ENCODE results near the gene MAN1C1.

MAN1C1 gene

DNA sequence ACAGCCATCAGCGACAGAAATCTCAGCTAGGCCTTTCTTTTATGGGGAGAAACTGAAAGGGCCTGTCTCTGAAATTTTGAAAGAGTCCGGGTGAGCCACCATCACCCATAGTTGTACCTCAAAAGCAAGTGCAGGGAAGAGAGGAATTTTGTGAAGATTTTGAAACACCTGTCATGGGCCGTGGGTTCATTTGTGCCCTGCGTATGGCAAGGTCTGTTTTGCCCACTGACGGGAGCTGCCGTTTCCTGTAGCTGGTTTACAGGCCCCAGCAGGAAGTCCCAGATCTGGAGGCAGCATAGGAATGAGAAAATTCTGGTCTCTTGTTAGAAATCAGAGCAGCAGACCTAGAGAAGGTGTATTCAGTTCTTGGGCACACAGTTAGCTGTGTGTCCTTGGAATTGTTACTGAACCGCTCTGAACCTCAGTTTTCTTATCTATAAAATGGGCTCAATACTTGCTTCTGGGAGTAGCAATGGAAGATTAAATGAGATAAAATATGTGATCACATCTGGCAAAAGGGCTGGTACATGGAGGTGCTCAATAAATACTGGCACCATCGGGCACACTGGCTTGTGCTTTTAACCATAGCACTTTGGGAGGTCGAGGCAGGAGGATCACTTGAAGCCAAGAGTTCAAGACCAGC, 52.5 kb downstream of the MAN1C1 start:
- FAIRE-seq (no peak), DNase-seq (ENCODE audit: insufficient read length) (no peak)
- TF ChIP-seq POLR2AphosphoS5 (IDR thresholded peaks at IDR 0.05; ENCODE audit: low read depth, low read length) (no peak), POLR2A (IDR thresholded peaks at IDR 0.05; ENCODE audit: low read depth, low read length) (no peak), TAF1 (IDR thresholded peaks at IDR 0.05; ENCODE audit: borderline replicate concordance, low read depth, low read length) (no peak)

GRCh38 chr1:25669781-25670567, 53.4 kb downstream of the MAN1C1 start:
- DNase-seq (ENCODE audit: insufficient read length): no peak
- FAIRE-seq: no peak
- TF ChIP-seq TAF1 (IDR thresholded peaks at IDR 0.05; ENCODE audit: borderline replicate concordance, low read depth, low read length): no peak
- TF ChIP-seq POLR2A (IDR thresholded peaks at IDR 0.05; ENCODE audit: low read depth, low read length): no peak
- no peak for TF ChIP-seq POLR2AphosphoS5 (IDR thresholded peaks at IDR 0.05; ENCODE audit: low read depth, low read length)

- FAIRE-seq (no peak), DNase-seq (ENCODE audit: insufficient read length) (no peak)
- TF ChIP-seq POLR2AphosphoS5 (IDR thresholded peaks at IDR 0.05; ENCODE audit: low read depth, low read length) (no peak), POLR2A (IDR thresholded peaks at IDR 0.05; ENCODE audit: low read depth, low read length) (no peak), TAF1 (IDR thresholded peaks at IDR 0.05; ENCODE audit: borderline replicate concordance, low read depth, low read length) (no peak)
Measured at GRCh38 chr1:25671929-25672328, 55.3 kb downstream of the MAN1C1 start.

- DNase-seq (ENCODE audit: insufficient read length) (no peak), FAIRE-seq (no peak)
- TF ChIP-seq TAF1 (IDR thresholded peaks at IDR 0.05; ENCODE audit: borderline replicate concordance, low read depth, low read length) (no peak), POLR2A (IDR thresholded peaks at IDR 0.05; ENCODE audit: low read depth, low read length) (no peak), POLR2AphosphoS5 (IDR thresholded peaks at IDR 0.05; ENCODE audit: low read depth, low read length) (no peak)
Measured at GRCh38 chr1:25672763-25673409, 56.3 kb downstream of the MAN1C1 start.

- TF ChIP-seq TAF1 (IDR thresholded peaks at IDR 0.05; ENCODE audit: borderline replicate concordance, low read depth, low read length): no peak
- no peak for TF ChIP-seq POLR2AphosphoS5 (IDR thresholded peaks at IDR 0.05; ENCODE audit: low read depth, low read length)
- TF ChIP-seq POLR2A (IDR thresholded peaks at IDR 0.05; ENCODE audit: low read depth, low read length): no peak
- FAIRE-seq: no peak
- no peak for DNase-seq (ENCODE audit: insufficient read length)
Measured at GRCh38 chr1:25673456-25673855, 56.9 kb downstream of the MAN1C1 start.

- no peak for DNase-seq (ENCODE audit: insufficient read length)
- TF ChIP-seq POLR2AphosphoS5 (IDR thresholded peaks at IDR 0.05; ENCODE audit: low read depth, low read length) (no peak), TAF1 (IDR thresholded peaks at IDR 0.05; ENCODE audit: borderline replicate concordance, low read depth, low read length) (no peak), POLR2A (IDR thresholded peaks at IDR 0.05; ENCODE audit: low read depth, low read length) (no peak)
- FAIRE-seq: no peak
Measured at GRCh38 chr1:25673962-25674806, 57.6 kb downstream of the MAN1C1 start.

DNA sequence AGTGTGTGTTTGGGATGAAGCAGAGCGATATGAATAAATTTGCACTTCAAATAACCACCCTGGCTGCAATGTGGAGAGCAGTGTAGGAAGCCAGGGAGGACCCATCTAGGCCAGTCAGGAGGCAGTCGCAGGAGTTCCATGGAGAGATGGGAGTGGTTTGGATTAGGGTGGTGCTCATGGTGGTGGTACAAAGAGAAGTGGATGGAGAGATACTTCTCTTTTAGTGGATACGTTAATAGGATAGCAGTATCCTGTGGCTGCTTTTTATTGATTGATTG, 58.2 kb downstream of the MAN1C1 start:
- DNase-seq (ENCODE audit: insufficient read length) (no peak), FAIRE-seq (no peak)
- no peak for TF ChIP-seq TAF1 (IDR thresholded peaks at IDR 0.05; ENCODE audit: borderline replicate concordance, low read depth, low read length)
- TF ChIP-seq POLR2A (IDR thresholded peaks at IDR 0.05; ENCODE audit: low read depth, low read length): no peak
- no peak for TF ChIP-seq POLR2AphosphoS5 (IDR thresholded peaks at IDR 0.05; ENCODE audit: low read depth, low read length)

DNA sequence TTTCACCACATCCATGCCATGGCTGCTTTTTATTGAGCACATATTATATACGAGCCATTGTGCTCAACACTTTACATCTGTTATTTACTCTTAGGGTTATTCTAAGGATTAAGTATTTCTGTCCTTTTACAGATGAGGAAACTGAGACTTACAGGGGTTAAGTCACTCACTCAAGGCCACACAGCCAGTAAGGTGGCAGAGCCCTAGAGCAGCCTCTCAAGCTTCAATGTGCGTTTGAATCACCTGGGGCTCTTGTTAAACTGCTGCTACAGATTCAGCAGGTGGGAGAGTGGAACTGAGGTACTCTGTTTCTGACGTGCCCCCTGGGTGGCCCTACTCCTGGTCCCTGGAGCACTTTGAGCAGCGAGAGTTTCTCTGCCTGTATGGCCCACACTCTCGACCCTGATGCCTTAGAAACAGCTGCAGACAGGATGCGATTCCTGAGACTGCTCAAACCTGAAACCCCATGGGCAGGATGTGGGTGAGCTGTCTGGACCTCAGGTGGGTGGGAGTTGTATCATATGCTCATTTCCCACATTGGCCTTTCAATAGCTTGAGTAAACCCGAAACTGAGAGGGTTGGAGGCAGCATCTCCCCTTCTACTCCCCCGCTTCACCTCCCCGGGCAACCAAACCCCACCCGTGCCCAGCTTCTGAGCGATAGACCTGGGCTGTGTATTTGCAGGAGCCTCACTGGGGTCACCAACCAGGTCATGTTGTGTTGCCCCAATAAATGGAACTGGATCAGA, 59.3 kb downstream of the MAN1C1 start:
- peak; percentile 99 for FAIRE-seq
- TF ChIP-seq POLR2AphosphoS5 (IDR thresholded peaks at IDR 0.05; ENCODE audit: low read depth, low read length) (peak; percentile 64; the same call in 1 of the 2 replicates), POLR2A (IDR thresholded peaks at IDR 0.05; ENCODE audit: low read depth, low read length) (no peak), TAF1 (IDR thresholded peaks at IDR 0.05; ENCODE audit: borderline replicate concordance, low read depth, low read length) (no peak)
- DNase-seq (ENCODE audit: insufficient read length): peak; percentile 70

DNA sequence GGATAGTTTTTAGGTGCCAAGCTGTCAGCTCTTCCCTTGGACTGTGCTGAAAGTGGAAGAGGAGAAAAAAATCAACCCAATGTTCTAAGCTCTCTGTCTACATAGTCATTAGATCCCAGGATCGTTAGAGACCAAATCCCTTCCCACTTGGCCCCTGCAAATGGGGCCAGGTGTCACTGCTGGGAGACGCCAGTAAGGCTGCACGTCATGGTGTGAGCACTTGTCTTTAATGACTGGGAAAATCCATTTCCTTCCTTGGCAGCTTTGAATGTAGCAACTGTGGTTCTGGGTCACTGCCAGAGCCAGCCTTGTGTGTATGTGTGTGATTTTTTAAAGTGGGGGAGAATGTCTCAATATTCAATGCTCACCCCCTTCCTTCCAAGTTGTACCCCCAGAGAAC, 59.9 kb downstream of the MAN1C1 start:
- DNase-seq (ENCODE audit: insufficient read length) (no peak), FAIRE-seq (no peak)
- no peak for TF ChIP-seq TAF1 (IDR thresholded peaks at IDR 0.05; ENCODE audit: borderline replicate concordance, low read depth, low read length)
- TF ChIP-seq POLR2AphosphoS5 (IDR thresholded peaks at IDR 0.05; ENCODE audit: low read depth, low read length): no peak
- no peak for TF ChIP-seq POLR2A (IDR thresholded peaks at IDR 0.05; ENCODE audit: low read depth, low read length)

DNA sequence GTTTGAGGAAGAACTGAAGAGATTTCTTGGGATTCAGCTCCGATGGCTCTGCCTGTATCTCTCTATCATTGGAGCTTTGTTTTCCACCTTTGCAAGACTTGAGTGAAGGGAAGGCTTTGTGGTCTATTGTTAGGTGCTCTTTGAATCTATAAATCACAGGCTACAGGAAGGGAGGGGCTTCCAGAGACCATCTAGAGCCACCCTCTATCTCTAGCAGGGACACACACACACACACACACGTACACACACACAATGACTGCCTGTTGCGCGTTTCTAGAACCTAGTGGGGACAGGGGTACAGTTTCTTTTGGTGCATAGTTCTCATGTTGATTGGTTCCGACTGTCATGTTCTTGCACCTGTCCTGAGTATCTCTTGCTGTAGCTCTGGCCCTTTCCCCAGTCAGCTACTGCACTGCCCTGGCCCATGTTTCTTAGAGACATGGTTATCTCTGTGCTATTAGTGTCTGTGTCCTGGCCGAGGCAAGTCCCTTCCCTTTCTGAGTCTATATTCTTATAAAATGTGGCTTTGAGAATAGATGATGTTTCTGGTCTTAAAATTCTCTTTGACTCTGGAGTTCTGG, 60.7 kb downstream of the MAN1C1 start:
- DNase-seq (ENCODE audit: insufficient read length) (no peak), FAIRE-seq (no peak)
- TF ChIP-seq POLR2AphosphoS5 (IDR thresholded peaks at IDR 0.05; ENCODE audit: low read depth, low read length): no peak
- TF ChIP-seq POLR2A (IDR thresholded peaks at IDR 0.05; ENCODE audit: low read depth, low read length): no peak
- no peak for TF ChIP-seq TAF1 (IDR thresholded peaks at IDR 0.05; ENCODE audit: borderline replicate concordance, low read depth, low read length)

Data from GM12892 (cell line).